HG03460 (cell line): ENCODE measurements around the gene NLRP6.

Source experiments
- ATAC-seq: cut with Tn5 transposase; IDR thresholded peaks from one replicate; pipeline ENCODE4 v1.9.1; 2021; ENCODE audit not compliant: unreplicated experiment

Gene NLRP6

GRCh38 chr11:255816-256215 lies 22.4 kb upstream of the NLRP6 start:
- no peak for ATAC-seq

GRCh38 chr11:256952-257737 lies 21.1 kb upstream of the NLRP6 start:
- no peak for ATAC-seq

- no peak for ATAC-seq
Measured at GRCh38 chr11:257766-258493, 20.3 kb upstream of the NLRP6 start.

GRCh38 chr11:259413-259812 lies 18.8 kb upstream of the NLRP6 start:
- ATAC-seq = no peak

- no peak for ATAC-seq
Measured at GRCh38 chr11:261624-262023, 16.6 kb upstream of the NLRP6 start.

GRCh38 chr11:266676-267439 lies 11.3 kb upstream of the NLRP6 start:
- ATAC-seq = no peak

GRCh38 chr11:267491-267994 lies 10.7 kb upstream of the NLRP6 start:
- ATAC-seq = no peak

- ATAC-seq = peak; percentile 53
Measured at GRCh38 chr11:268716-269145, 9.5 kb upstream of the NLRP6 start.

- ATAC-seq = peak; percentile 67
Measured at GRCh38 chr11:269146-269890, 8.9 kb upstream of the NLRP6 start.

GRCh38 chr11:270451-271318 lies 7.5 kb upstream of the NLRP6 start:
- ATAC-seq = no peak

- ATAC-seq = no peak
Measured at GRCh38 chr11:271319-271715, 6.9 kb upstream of the NLRP6 start.

- ATAC-seq = no peak
Measured at GRCh38 chr11:272195-272930, 5.8 kb upstream of the NLRP6 start.

- ATAC-seq = no peak
Measured at GRCh38 chr11:272931-273198, 5.3 kb upstream of the NLRP6 start.

- no peak for ATAC-seq
Measured at GRCh38 chr11:276219-276618, 2.0 kb upstream of the NLRP6 start.

- no peak for ATAC-seq
Measured at GRCh38 chr11:279040-279965, 1.1 kb downstream of the NLRP6 start.

GRCh38 chr11:279966-280705 lies 1.9 kb downstream of the NLRP6 start:
- ATAC-seq = no peak

GRCh38 chr11:280706-281485 lies 2.7 kb downstream of the NLRP6 start:
- no peak for ATAC-seq
